22Rv1 (cell line): Measurements from ENCODE around the gene BIN1.

Source experiments
- ZFX ChIP-seq: fragments of 450-650 bp; IDR thresholded peaks from 2 replicates; pipeline ENCODE4 v1.6.1; 2017; ENCODE audit warnings: antibody characterized with exemption, borderline replicate concordance
- TF ChIP-seq, protein P1 (sequence below): fragments of 450-650 bp; IDR thresholded peaks from 2 replicates; pipeline ENCODE4 v1.5.1; 2017; ENCODE audit warnings: mild to moderate bottlenecking

DNA sequence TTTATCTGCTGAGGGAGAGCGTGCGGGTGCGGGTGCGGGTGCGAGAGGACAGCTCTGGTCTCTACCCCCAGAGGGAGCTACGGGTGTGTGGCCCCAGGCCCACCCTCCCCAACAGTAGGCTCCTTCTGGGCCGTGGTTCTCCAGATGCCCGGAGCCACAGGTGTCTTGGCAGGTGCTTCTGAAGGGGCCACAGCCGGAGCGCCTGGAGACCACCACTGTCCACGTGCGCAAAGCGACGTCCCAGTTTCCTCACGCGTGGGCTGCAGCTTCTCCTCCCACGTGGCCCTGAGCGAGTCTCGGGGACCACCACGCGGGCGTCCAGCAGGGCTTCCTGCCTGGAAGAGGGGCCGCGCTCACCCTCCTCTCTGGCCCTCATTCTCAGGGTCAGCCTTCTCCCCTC is 90.6 kb downstream of the BIN1 start:
- TF ChIP-seq, protein P1, sequence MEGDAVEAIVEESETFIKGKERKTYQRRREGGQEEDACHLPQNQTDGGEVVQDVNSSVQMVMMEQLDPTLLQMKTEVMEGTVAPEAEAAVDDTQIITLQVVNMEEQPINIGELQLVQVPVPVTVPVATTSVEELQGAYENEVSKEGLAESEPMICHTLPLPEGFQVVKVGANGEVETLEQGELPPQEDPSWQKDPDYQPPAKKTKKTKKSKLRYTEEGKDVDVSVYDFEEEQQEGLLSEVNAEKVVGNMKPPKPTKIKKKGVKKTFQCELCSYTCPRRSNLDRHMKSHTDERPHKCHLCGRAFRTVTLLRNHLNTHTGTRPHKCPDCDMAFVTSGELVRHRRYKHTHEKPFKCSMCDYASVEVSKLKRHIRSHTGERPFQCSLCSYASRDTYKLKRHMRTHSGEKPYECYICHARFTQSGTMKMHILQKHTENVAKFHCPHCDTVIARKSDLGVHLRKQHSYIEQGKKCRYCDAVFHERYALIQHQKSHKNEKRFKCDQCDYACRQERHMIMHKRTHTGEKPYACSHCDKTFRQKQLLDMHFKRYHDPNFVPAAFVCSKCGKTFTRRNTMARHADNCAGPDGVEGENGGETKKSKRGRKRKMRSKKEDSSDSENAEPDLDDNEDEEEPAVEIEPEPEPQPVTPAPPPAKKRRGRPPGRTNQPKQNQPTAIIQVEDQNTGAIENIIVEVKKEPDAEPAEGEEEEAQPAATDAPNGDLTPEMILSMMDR = no peak
- no peak for TF ChIP-seq ZFX
